Measurements from ENCODE around the gene CCDC73. TPM values are rescaled to one million over a fixed set of nuclear protein-coding genes. Genes with fewer than 3 reads are reported as not detected.

CCDC73 gene
- total RNA-seq, 4 donors from 2014 or later: not detected

- TF ChIP-seq CTCF (IDR thresholded peaks at IDR 0.05) (no peak), EP300 (IDR thresholded peaks at IDR 0.05) (no peak), POLR2AphosphoS5 (IDR thresholded peaks at IDR 0.05) (no peak)
- DNase-seq (ENCODE audit: extremely low spot score): no peak
- H3K27me3 ChIP-seq: peaks cover 0 to 21% (median 0%) of the 10 kb centered on the region in 4 donors
- H3K36me3 ChIP-seq: no peaks in the 10 kb centered on the region
- H3K4me3 ChIP-seq: no peak overlapping the region
- intact Hi-C loops (cut with DNase I): no loop called here
- H3K9me3 ChIP-seq: no peaks in the 10 kb centered on the region
- 67% methylated on average over 4 of the region's 4 CpGs for WGBS
- no peaks in the 10 kb centered on the region for H3K4me1 ChIP-seq
- H3K27ac ChIP-seq (replicated peaks in 1 of 4): no peak overlapping the region
These were observed 225.1 kb downstream of the CCDC73 start for GRCh38 chr11:32569313-32569881.

GRCh38 chr11:32567154-32567553 lies 227.3 kb downstream of the CCDC73 start:
- H3K27me3 ChIP-seq: peaks cover 0 to 13% (median 0%) of the 10 kb centered on the region in 4 donors
- H3K4me1 ChIP-seq: no peaks in the 10 kb centered on the region
- H3K27ac ChIP-seq (replicated peaks in 1 of 4): no peak overlapping the region
- no peaks in the 10 kb centered on the region for H3K36me3 ChIP-seq
- intact Hi-C loops (cut with DNase I): no loop called here
- WGBS: 91% methylated on average over 1 of the region's 1 CpG
- TF ChIP-seq CTCF (IDR thresholded peaks at IDR 0.05) (no peak), POLR2A (IDR thresholded peaks at IDR 0.05; ENCODE audit: low read depth) (no peak), EP300 (IDR thresholded peaks at IDR 0.05) (no peak), POLR2AphosphoS5 (IDR thresholded peaks at IDR 0.05) (no peak)
- no peak for DNase-seq (ENCODE audit: extremely low spot score)
- no peak overlapping the region for H3K4me3 ChIP-seq
- H3K9me3 ChIP-seq: no peaks in the 10 kb centered on the region

GRCh38 chr11:32566517-32566916 lies 227.9 kb downstream of the CCDC73 start:
- DNase-seq (ENCODE audit: extremely low spot score): no peak
- H3K4me1 ChIP-seq: no peaks in the 10 kb centered on the region
- H3K27me3 ChIP-seq: peaks cover 0 to 6% (median 0%) of the 10 kb centered on the region in 4 donors
- TF ChIP-seq POLR2AphosphoS5 (IDR thresholded peaks at IDR 0.05) (no peak), CTCF (IDR thresholded peaks at IDR 0.05) (no peak), POLR2A (IDR thresholded peaks at IDR 0.05; ENCODE audit: low read depth) (no peak), EP300 (IDR thresholded peaks at IDR 0.05) (no peak)
- WGBS: 80% methylated on average over 2 of the region's 2 CpGs
- H3K9me3 ChIP-seq: no peaks in the 10 kb centered on the region
- no peaks in the 10 kb centered on the region for H3K36me3 ChIP-seq
- H3K4me3 ChIP-seq: no peak overlapping the region
- no peak overlapping the region for H3K27ac ChIP-seq (replicated peaks in 1 of 4)
- intact Hi-C loops (cut with DNase I): no loop called here

GRCh38 chr11:32563600-32563959 lies 230.9 kb downstream of the CCDC73 start:
- Histone ChIP-seq H3K4me1 (no peaks in the 10 kb centered on the region), H3K36me3 (no peaks in the 10 kb centered on the region), H3K9me3 (no peaks in the 10 kb centered on the region), H3K27ac (replicated peaks in 1 of 4) (no peak overlapping the region), H3K4me3 (no peak overlapping the region), H3K27me3 (no peaks in the 10 kb centered on the region)
- TF ChIP-seq POLR2A (IDR thresholded peaks at IDR 0.05; ENCODE audit: low read depth) (no peak), CTCF (IDR thresholded peaks at IDR 0.05) (no peak), EP300 (IDR thresholded peaks at IDR 0.05) (no peak), POLR2AphosphoS5 (IDR thresholded peaks at IDR 0.05) (no peak)
- no peak for DNase-seq (ENCODE audit: extremely low spot score)
- 67% methylated on average over 3 of the region's 3 CpGs for WGBS
- intact Hi-C loops (cut with DNase I): no loop called here

Measured in esophagus muscularis mucosa (tissue), 4 donors.